HEK293T (cell line): Measurements from ENCODE around the gene ZNF511.

ENCODE experiments used
- CTCF ChIA-PET: fragments of 350-600 bp; formaldehyde crosslinking; extraction: SDS; loops from one replicate; lab custom pipeline; 2021; ENCODE audit warnings: antibody characterized with exemption, inconsistent platforms; lab: Yijun Ruan, JAX
- POLR2A ChIA-PET: fragments of 350-600 bp; formaldehyde crosslinking; extraction: SDS; loops from one replicate; lab custom pipeline; 2020; ENCODE audit warnings: antibody characterized with exemption, inconsistent platforms; lab: Yijun Ruan, JAX
- DNase-seq: peaks from one replicate; pipeline ENCODE4 v3.0.0; 2012; ENCODE audit warnings: mixed read lengths; ENCODE audit errors: extremely low spot score
- ARNT ChIP-seq: fragments of 450-650 bp; IDR thresholded peaks from 2 replicates; pipeline ENCODE4 v1.6.1; 2017; ENCODE audit warnings: mild to moderate bottlenecking
- BHLHE40 ChIP-seq: fragments of 450-650 bp; IDR thresholded peaks from 2 replicates; pipeline ENCODE4 v1.6.1; 2016; ENCODE audit warnings: mild to moderate bottlenecking, moderate library complexity, borderline replicate concordance
- CTBP1 ChIP-seq: fragments of 450-650 bp; IDR thresholded peaks from 2 replicates; pipeline ENCODE4 v1.6.1; 2016; ENCODE audit warnings: borderline replicate concordance
- ELF4 ChIP-seq: fragments of 450-650 bp; IDR thresholded peaks from 2 replicates; pipeline ENCODE4 v1.6.1; 2017; ENCODE audit warnings: antibody characterized with exemption
- FOXA1 ChIP-seq: fragments of 450-650 bp; IDR thresholded peaks from 2 replicates; pipeline ENCODE4 v1.6.1; 2016; ENCODE audit warnings: mild to moderate bottlenecking
- FOXK2 ChIP-seq: fragments of 450-650 bp; IDR thresholded peaks from 2 replicates; pipeline ENCODE4 v1.6.1; 2016; ENCODE audit warnings: mild to moderate bottlenecking
- FOXM1 ChIP-seq: fragments of 450-650 bp; IDR thresholded peaks from 2 replicates; pipeline ENCODE4 v1.6.1; 2017; ENCODE audit warnings: mild to moderate bottlenecking, borderline replicate concordance
- HDGF ChIP-seq: fragments of 450-650 bp; IDR thresholded peaks from 2 replicates; pipeline ENCODE4 v1.6.1; 2017; ENCODE audit warnings: antibody characterized with exemption, borderline replicate concordance
- L3MBTL2 ChIP-seq: fragments of 450-650 bp; conservative IDR thresholded peaks from 2 replicates; pipeline ENCODE4 v1.6.1; 2016; ENCODE audit warnings: mild to moderate bottlenecking
- LEF1 ChIP-seq: fragments of 450-650 bp; IDR thresholded peaks from 2 replicates; pipeline ENCODE4 v1.6.1; 2017; ENCODE audit warnings: mild to moderate bottlenecking, borderline replicate concordance
- NFRKB ChIP-seq: fragments of 450-650 bp; IDR thresholded peaks from 2 replicates; pipeline ENCODE4 v1.6.1; 2016; ENCODE audit warnings: mild to moderate bottlenecking, moderate library complexity
- SP1 ChIP-seq: fragments of 450-650 bp; IDR thresholded peaks from 2 replicates; pipeline ENCODE4 v1.6.1; 2017
- SUZ12 ChIP-seq: fragments of 450-650 bp; IDR thresholded peaks from 2 replicates; pipeline ENCODE4 v1.6.1; 2016; ENCODE audit warnings: mild to moderate bottlenecking
- TARDBP ChIP-seq: fragments of 450-650 bp; IDR thresholded peaks from 2 replicates; pipeline ENCODE4 v1.6.1; 2016
- ZNF384 ChIP-seq: fragments of 450-650 bp; IDR thresholded peaks from 2 replicates; pipeline ENCODE4 v1.6.1; 2016
- TF ChIP-seq, protein P1 (sequence below): fragments of 450-650 bp; IDR thresholded peaks from 2 replicates; pipeline ENCODE4 v1.6.1; 2016

ZNF511 gene

DNA sequence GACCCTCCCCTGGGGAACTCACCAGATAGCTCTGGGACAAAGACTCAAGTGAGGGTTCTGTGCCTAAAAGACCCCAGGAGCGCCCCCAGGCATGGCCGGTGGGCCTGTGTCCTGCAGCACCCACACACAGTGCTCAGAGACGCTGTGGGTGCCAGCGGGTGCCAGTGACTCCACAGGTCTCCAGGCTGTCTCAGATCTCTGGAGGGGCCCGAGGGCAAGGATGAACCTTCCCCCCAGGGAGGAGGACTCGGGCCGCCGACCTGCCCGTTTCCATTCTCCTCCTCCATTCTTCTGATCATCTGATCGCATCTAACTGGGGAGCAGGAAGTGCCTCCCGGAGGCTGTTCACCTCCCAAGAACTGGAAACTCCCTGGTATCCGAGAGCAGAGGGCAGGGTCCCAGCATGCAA, 33.0 kb upstream of the ZNF511 start:
- DNase-seq = no peak
- POLR2A ChIA-PET = no interaction called here
- TF ChIP-seq NFRKB = no peak
- no peak for TF ChIP-seq TARDBP
- TF ChIP-seq CTBP1 = no peak
- TF ChIP-seq LEF1 = no peak
- no peak for TF ChIP-seq ARNT
- no peak for TF ChIP-seq ZNF384
- no peak for TF ChIP-seq BHLHE40
- TF ChIP-seq, protein P1, sequence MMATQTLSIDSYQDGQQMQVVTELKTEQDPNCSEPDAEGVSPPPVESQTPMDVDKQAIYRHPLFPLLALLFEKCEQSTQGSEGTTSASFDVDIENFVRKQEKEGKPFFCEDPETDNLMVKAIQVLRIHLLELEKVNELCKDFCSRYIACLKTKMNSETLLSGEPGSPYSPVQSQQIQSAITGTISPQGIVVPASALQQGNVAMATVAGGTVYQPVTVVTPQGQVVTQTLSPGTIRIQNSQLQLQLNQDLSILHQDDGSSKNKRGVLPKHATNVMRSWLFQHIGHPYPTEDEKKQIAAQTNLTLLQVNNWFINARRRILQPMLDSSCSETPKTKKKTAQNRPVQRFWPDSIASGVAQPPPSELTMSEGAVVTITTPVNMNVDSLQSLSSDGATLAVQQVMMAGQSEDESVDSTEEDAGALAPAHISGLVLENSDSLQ = no peak
- no peak for TF ChIP-seq SP1
- no peak for TF ChIP-seq HDGF
- TF ChIP-seq FOXK2 = no peak
- no peak for TF ChIP-seq FOXM1
- CTCF ChIA-PET = no interaction called here

DNA sequence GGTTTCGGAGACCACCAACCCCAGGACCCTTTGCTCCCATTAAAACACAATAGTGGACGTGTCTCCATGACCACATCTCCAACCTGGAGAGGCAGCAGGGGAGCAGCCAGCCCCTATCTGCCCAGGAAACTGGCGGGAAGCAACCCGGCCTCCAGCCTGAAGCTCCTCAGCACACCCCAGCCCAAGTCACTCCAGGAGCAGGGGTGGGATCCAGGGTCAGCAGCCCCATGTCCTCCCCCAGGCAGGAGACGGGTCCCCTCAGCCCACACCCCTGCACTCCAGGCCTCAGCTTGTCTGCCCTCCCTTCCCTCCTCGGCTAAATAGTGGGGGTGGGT, 32.6 kb upstream of the ZNF511 start:
- CTCF ChIA-PET = no interaction called here
- no peak for DNase-seq
- no peak for TF ChIP-seq NFRKB
- no peak for TF ChIP-seq ZNF384
- no peak for TF ChIP-seq TARDBP
- TF ChIP-seq SUZ12 = no peak
- TF ChIP-seq HDGF = no peak
- POLR2A ChIA-PET = no interaction called here

DNA sequence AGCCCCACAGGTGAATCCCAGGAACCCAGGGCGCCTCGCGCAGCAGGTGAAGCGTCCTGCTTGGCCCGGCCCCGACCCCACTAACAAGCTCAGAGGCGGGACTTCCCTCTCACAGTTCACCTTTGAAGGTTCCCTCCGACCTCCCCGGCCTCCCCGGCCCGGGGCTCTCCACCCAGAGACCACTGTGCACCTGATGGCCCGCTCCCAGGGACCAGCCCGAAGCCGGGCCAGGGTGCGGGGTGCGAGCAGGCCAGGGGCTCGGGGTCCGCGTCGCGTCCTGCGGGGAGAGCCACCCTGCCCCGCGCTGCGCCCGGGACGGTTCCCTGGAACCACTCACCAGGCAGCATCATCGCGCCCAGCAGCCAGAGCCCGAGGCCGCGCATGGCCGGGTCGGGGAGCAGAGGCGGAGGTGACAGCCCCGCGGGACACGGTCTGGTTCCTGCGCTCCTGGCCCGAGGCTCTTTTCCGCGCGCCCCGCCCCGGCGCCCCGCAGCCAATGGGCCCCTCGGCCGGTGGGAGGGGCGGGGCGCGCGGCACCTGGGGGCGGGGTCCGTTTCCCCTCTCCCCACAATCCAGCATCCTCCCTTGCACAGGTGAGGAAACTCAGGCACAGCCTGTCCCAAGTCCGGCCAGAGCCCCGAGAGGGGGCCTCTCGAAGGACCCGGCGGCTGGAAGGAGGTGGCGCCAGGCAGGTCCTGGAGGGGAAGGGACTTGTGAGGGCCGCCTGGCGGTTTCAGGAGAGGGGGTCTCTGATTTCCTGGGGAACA, 32.1 kb upstream of the ZNF511 start, which contains the start of gene ADAM8:
Gene ADAM8, minus strand, starts transcription at position 434 of the 767 bp plus-strand sequence. Its CDS starts 51 bp downstream, at position 383.
- CTCF ChIA-PET = no interaction called here
- TF ChIP-seq TARDBP (no peak), ZNF384 (no peak), HDGF (no peak), LEF1 (no peak), CTBP1 (no peak), SUZ12 (no peak), FOXA1 (no peak), ARNT (no peak), L3MBTL2 (no peak), NFRKB (no peak), FOXM1 (no peak)
- TF ChIP-seq, protein P1 = no peak
- DNase-seq = no peak
- POLR2A ChIA-PET = no interaction called here

DNA sequence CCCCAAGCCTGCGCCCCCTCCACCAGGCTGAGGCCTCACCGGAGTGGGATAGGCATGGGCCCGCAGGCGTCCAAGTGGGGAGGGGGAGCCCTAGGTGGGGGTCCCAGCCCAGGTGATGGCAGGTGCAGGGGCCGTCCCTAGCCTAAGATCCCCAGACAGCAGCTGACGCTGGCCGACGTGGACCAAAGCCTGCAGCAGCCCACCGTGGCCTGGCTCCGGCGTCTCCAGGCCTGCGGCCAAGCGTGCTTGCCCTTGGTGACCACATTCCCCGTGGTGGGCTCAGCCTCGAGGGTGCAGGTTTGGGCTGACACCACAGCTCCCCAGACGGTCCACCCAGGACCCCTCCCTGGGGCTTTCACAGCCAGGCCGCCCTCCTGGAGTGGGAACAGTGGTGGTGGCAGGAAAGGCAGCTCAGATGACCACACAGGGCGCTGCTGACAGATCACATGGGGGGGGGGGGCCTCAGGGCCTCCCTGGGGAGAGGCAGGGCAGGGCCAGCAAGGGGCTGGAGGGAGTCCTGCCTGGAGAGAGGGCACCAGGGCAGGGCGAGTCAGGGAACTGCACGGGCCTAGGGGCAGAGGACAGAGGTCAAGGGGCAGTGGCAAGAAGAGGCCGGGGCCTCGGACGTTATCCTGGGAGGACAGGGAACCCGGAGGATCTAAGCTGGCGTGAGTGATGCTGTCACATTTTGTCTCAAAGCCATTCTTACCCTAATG, 31.3 kb upstream of the ZNF511 start:
- TF ChIP-seq CTBP1 = no peak
- no peak for TF ChIP-seq FOXK2
- no peak for TF ChIP-seq LEF1
- TF ChIP-seq SP1 = no peak
- TF ChIP-seq NFRKB = no peak
- TF ChIP-seq BHLHE40 = no peak
- no peak for TF ChIP-seq FOXA1
- no peak for TF ChIP-seq HDGF
- no peak for TF ChIP-seq ELF4
- no peak for TF ChIP-seq ZNF384
- no peak for TF ChIP-seq SUZ12
- TF ChIP-seq, protein P1 = no peak
- TF ChIP-seq FOXM1 = no peak
- no peak for TF ChIP-seq ARNT
- no peak for TF ChIP-seq L3MBTL2
- TF ChIP-seq TARDBP = no peak
- DNase-seq = no peak
- ChIA-PET CTCF (interaction anchor here (1.1 kb wide), 1 partner anchor 36 kb away, joined by 3 read pairs; no protein-coding TSS in a partner anchor), POLR2A (interaction anchor here (1.4 kb wide), 1 partner anchor 13 kb away, joined by 3 read pairs; no protein-coding TSS in a partner anchor)

DNA sequence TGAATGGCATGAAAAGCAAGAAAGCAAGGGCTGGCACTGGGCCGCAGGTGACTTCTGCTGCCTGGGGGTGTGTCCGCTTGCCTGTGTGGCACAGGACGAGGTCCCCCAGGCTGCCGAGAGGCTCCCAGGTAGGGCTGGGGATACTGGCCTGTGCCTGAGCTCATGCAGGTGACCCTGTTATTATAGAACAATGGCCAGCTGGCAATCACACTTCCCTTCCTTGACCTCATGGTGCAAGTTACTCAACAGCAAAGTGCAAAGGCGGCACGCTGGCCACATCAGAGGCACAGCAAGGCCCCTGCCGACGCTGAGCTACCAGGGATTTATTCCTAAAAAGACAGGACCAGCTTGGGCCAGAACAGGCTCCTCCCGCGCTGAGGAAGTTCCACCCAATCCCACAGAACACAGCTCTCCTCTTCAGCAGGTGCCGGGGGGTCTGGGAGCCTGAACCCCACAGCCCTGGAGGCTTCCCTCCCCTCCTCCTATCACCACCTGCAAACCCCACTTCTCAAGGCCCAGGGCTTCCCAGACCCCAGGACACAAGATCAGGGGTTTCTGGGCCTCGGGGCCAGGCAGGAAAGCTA, 30.6 kb upstream of the ZNF511 start:
- ChIA-PET POLR2A (interaction anchor here (1.4 kb wide), 1 partner anchor 14 kb away, joined by 3 read pairs; no protein-coding TSS in a partner anchor), CTCF (interaction anchor here (1.1 kb wide), 1 partner anchor 35 kb away, joined by 3 read pairs; no protein-coding TSS in a partner anchor)
- TF ChIP-seq ELF4 = no peak
- TF ChIP-seq FOXA1 = no peak
- TF ChIP-seq, protein P1 = no peak
- TF ChIP-seq TARDBP = no peak
- TF ChIP-seq HDGF = no peak
- TF ChIP-seq FOXK2 = no peak
- TF ChIP-seq BHLHE40 = no peak
- no peak for TF ChIP-seq ZNF384
- TF ChIP-seq LEF1 = no peak
- TF ChIP-seq CTBP1 = no peak
- TF ChIP-seq L3MBTL2 = no peak
- DNase-seq = no peak
